Upper lobe of left lung (tissue), 6 donors: ENCODE results near the gene SYNE3. TPM values are rescaled to one million over a fixed set of nuclear protein-coding genes. Genes with fewer than 3 reads are reported as not detected.

Source experiments
- ATAC-seq, 2 donors: fragments of 200-7000 bp; cut with Tn5 transposase; one replicate each; pipeline ENCODE4 v1.9.1; 2022; ENCODE audit warnings: mild to moderate bottlenecking in 2 of 2, moderate library complexity in 2 of 2; ENCODE audit not compliant: low FRiP score in 2 of 2
- DNase-seq, 2 donors: peaks; one replicate each; pipeline ENCODE4 v3.0.0-alpha.2; 2019 to 2020
- H3K27ac ChIP-seq, 4 donors: fragments of 200-600 bp; sonication (generic); one replicate each; pipeline ENCODE4 v1.5.1; 2016 to 2019
- H3K27me3 ChIP-seq, 4 donors: fragments of 200-600 bp; sonication (generic); one replicate each; pipeline ENCODE4 v1.5.1; 2017 to 2019
- H3K36me3 ChIP-seq, 4 donors: fragments of 200-600 bp; sonication (generic); one replicate each; pipeline ENCODE4 v1.5.1; 2016 to 2019
- H3K4me1 ChIP-seq, 4 donors: fragments of 200-600 bp; sonication (generic); one replicate each; pipeline ENCODE4 v1.5.1; 2018 to 2019
- H3K4me3 ChIP-seq, 4 donors: fragments of 200-600 bp; sonication (generic); one replicate each; pipeline ENCODE4 v1.5.1; 2017 to 2019; ENCODE audit warnings: mild to moderate bottlenecking in 2 of 4, moderate library complexity in 1 of 4
- H3K9me3 ChIP-seq, 4 donors: fragments of 200-600 bp; sonication (generic); one replicate each; pipeline ENCODE4 v1.5.1; 2018 to 2019
- CTCF ChIP-seq, 6 experiments: fragments of 450-650 bp in 4 of 6; fragments of 200-600 bp in 2 of 6; sonication (generic) in 2 of 6; IDR thresholded peaks; one replicate each; pipeline ENCODE4 v1.5.1; 2016 to 2019; ENCODE audit warnings: antibody characterized with exemption in 6 of 6
- EP300 ChIP-seq, 4 donors: sonication (generic); formaldehyde crosslinking; IDR thresholded peaks; one replicate each; pipeline ENCODE4 v1.5.1; 2017; ENCODE audit warnings: antibody characterized with exemption in 4 of 4, control low read depth in 2 of 4
- POLR2A ChIP-seq, 4 donors: fragments of 450-650 bp; IDR thresholded peaks; one replicate each; pipeline ENCODE4 v1.5.1; 2016 to 2017; ENCODE audit warnings: antibody characterized with exemption in 4 of 4, mild to moderate bottlenecking in 2 of 4
- POLR2AphosphoS5 ChIP-seq, 2 donors: sonication (generic); formaldehyde crosslinking; IDR thresholded peaks; one replicate each; pipeline ENCODE4 v1.5.1; 2017; ENCODE audit warnings: antibody characterized with exemption in 2 of 2
- WGBS, 2 donors: methylation state at CpG; one replicate each; pipeline ENCODE4 v1.1.5; 2017 to 2018; 5-methylcytosine and 5-hydroxymethylcytosine counted together
- total RNA-seq, 6 donors: library from RNA; depleted of rRNA in 4 of 6; stranded (reverse); fragments of >200 nt in 4 of 6; gene quantifications; one replicate each; pipeline versions ENCODE4 v1.1.0 to v1.2.1, GENCODE V29; 2016 to 2021
- donor health status: DM: no; HTN: no; CAD: no; lungs with moderate emphysema.
- donor health status: DM: no; HTN: yes; CAD: no; lungs with severe emphysema.

SYNE3 gene
- total RNA-seq, 6 donors from 2014 or later = 15.6 to 38.8 (median 19.0) TPM

DNA sequence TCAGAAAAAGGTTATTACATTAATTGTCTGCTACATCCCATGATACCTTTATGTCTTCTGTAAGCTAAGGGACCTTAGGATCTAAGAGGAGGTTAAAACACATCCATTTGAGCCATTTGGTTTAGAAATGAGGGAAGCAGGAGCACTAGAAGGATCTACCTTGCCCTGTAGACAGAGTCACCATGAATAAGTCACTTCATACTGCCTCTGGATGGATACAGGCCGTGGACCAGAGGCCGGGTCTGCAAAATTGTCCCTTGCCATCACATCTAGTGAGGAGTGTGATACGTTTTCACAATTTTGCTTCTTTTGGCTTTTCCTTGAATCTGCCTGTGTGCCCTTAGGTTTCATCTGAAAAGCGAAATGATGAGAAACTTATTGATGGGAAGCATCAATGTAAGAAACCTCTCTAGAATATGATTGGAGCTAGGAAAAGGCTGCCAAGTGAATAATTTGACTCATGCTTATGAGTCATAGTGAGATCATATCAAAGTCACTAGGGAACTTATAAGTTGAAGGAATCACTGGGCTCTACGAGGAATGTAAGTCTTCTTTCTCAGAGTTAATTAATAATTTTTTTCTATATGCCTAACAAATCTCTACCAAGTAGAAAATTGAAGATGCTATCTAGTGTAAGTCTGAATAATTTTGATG lies 29.2 kb upstream of the SYNE3 start:
- WGBS, 2 donors = 89 to 93% methylated on average over 5 of the region's 5 CpGs
- peaks cover 0 to 4% (median 0%) of the 10 kb centered on the region in 4 donors for H3K4me1 ChIP-seq
- H3K36me3 ChIP-seq = peaks cover 0 to 14% (median 6%) of the 10 kb centered on the region in 4 donors
- no peaks in the 10 kb centered on the region for H3K9me3 ChIP-seq
- no peaks in the 10 kb centered on the region for H3K27me3 ChIP-seq
- H3K27ac ChIP-seq = no peak overlapping the region
- ATAC-seq (peak in 1 of 2 donors; percentile 60), DNase-seq (no peak)
- no peak for TF ChIP-seq POLR2AphosphoS5 (IDR thresholded peaks at IDR 0.05)
- no peak for TF ChIP-seq EP300 (IDR thresholded peaks at IDR 0.05)
- no peak for TF ChIP-seq CTCF (IDR thresholded peaks at IDR 0.05)
- no peak for TF ChIP-seq POLR2A (IDR thresholded peaks at IDR 0.05)
- no peak overlapping the region for H3K4me3 ChIP-seq

GRCh38 chr14:95544588-95544987 lies 28.1 kb upstream of the SYNE3 start:
- no peaks in the 10 kb centered on the region for H3K27me3 ChIP-seq

DNA sequence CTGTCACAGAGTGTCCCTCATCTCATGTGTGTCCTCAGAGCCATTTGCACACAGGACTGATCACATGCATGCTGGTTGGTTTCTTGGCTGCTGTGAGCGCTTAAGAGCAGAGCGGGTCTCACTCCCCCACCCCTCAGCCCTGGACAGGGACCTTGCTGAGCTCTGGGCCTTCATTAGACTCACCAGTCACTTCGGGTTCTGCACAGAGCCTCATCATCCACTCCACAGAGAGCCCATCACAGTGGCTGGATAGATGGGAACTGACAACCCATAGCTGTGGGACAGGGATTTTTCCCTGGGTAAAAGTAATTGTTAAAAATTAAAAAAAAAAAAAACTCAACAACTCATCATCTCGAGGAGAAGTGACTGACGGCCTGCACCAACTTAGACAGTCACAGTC lies 26.6 kb upstream of the SYNE3 start:
- DNase-seq (no peak), ATAC-seq (no peak)
- Histone ChIP-seq H3K9me3 (no peaks in the 10 kb centered on the region), H3K4me3 (no peak overlapping the region), H3K4me1 (peaks cover 0 to 19% (median 4%) of the 10 kb centered on the region in 4 donors), H3K36me3 (peaks cover 0 to 14% (median 6%) of the 10 kb centered on the region in 4 donors), H3K27ac (no peak overlapping the region), H3K27me3 (no peaks in the 10 kb centered on the region)
- WGBS, 2 donors = 89 to 93% methylated on average over 5 of the region's 5 CpGs
- TF ChIP-seq POLR2AphosphoS5 (IDR thresholded peaks at IDR 0.05) = no peak
- no peak for TF ChIP-seq POLR2A (IDR thresholded peaks at IDR 0.05)
- no peak for TF ChIP-seq EP300 (IDR thresholded peaks at IDR 0.05)
- TF ChIP-seq CTCF (IDR thresholded peaks at IDR 0.05) = no peak

More at GRCh38 chr14:95544588-95544987, 28.1 kb upstream of the SYNE3 start:
- WGBS, 2 donors = 82 to 94% methylated on average over 8 of the region's 8 CpGs
- TF ChIP-seq EP300 (IDR thresholded peaks at IDR 0.05) (no peak), POLR2AphosphoS5 (IDR thresholded peaks at IDR 0.05) (no peak), POLR2A (IDR thresholded peaks at IDR 0.05) (no peak), CTCF (IDR thresholded peaks at IDR 0.05) (no peak)
- DNase-seq (no peak), ATAC-seq (no peak)
- Histone ChIP-seq H3K4me3 (no peak overlapping the region), H3K4me1 (peaks cover 0 to 4% (median 2%) of the 10 kb centered on the region in 4 donors), H3K9me3 (no peaks in the 10 kb centered on the region), H3K36me3 (peaks cover 0 to 14% (median 6%) of the 10 kb centered on the region in 4 donors), H3K27ac (no peak overlapping the region)

DNA sequence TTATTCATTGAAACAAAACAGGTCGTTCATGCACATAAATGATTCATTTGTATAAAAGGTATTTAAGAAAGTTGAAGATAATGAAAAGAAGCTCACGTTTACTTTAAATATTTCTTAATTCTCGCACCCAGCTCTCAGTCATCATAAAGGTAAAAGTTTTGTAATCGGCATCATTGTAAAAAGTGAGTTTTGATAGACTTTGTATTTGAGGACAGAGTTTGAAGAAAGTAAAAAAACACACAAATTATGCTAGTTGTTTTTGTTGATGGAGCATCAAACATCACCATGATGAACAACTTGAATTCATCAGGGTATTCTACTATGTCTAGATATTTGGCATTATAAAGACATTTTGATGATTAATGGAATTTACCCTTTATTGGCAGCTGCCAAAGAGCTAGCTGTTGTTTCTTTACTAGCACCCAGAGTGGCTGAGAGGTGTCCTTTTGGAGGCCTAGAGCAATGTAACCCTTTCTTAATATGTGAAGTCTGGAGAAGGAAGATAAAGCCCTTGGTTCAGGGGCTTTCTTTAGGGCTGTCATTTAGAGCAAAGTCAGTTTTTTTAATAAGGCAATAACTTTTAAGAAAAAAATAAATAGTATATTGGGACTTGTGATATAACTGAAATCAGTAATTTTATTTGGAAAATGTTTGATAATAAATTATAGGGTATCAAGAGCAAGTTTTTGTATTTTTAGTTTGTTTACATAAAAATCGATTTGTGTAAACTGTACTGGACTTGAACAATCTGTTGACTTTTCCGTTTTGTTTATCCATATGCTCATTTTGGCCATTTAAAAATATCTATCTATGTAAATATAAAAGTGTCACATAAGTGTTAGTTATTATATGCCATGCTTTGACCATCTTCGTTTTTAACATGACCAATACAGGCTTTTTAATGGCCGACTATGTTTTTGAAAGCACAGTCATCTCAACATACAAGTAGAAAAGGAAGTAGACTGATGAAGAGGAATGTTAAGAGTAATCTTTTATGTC lies 25.8 kb upstream of the SYNE3 start:
- no peaks in the 10 kb centered on the region for H3K9me3 ChIP-seq
- WGBS, 2 donors = 78 to 80% methylated on average over 8 of the region's 8 CpGs

More for the DNA sequence above, 25.8 kb upstream of the SYNE3 start:
- Histone ChIP-seq H3K4me1 (peaks cover 7 to 27% (median 12%) of the 10 kb centered on the region in 4 donors), H3K4me3 (no peak overlapping the region), H3K27me3 (no peaks in the 10 kb centered on the region), H3K36me3 (peaks cover 0 to 14% (median 6%) of the 10 kb centered on the region in 4 donors), H3K27ac (no peak overlapping the region)
- ATAC-seq = no peak
- no peak for DNase-seq
- TF ChIP-seq EP300 (IDR thresholded peaks at IDR 0.05) = no peak
- TF ChIP-seq POLR2AphosphoS5 (IDR thresholded peaks at IDR 0.05) = no peak
- no peak for TF ChIP-seq POLR2A (IDR thresholded peaks at IDR 0.05)
- no peak for TF ChIP-seq CTCF (IDR thresholded peaks at IDR 0.05)
